Chondrocyte (in vitro differentiated cells): Measurements from ENCODE around the gene PDE10A. TPM values are rescaled to one million over a fixed set of nuclear protein-coding genes. Genes with fewer than 3 reads are reported as not detected.
"Not testable (repeated sequence)": the region's sequence is repeated elsewhere in the genome, so short reads cannot be mapped to it uniquely, and the experiment has no call there.

Source experiments
- DNase-seq: peaks from one replicate; pipeline ENCODE4 v3.0.0; 2021; ENCODE audit warnings: mixed read lengths, low spot score
- H3K27ac Mint-ChIP-seq: one replicate; pipeline ENCODE4 v1.8.0; 2021; ENCODE audit warnings: mild to moderate bottlenecking, moderate library complexity, mixed read lengths; ENCODE audit not compliant: unreplicated experiment
- H3K27me3 Mint-ChIP-seq: 2 replicates; pipeline ENCODE4 v1.8.0; 2021; ENCODE audit warnings: low read depth, mixed read lengths
- H3K36me3 Mint-ChIP-seq: 2 replicates; pipeline ENCODE4 v1.8.0; 2021; ENCODE audit warnings: low read depth, mixed read lengths
- H3K4me1 Mint-ChIP-seq: 2 replicates; pipeline ENCODE4 v1.8.0; 2021; ENCODE audit warnings: low read depth, mild to moderate bottlenecking, mixed read lengths
- H3K4me3 Mint-ChIP-seq: one replicate; pipeline ENCODE4 v1.8.0; 2021; ENCODE audit warnings: mild to moderate bottlenecking, moderate library complexity, mixed read lengths; ENCODE audit not compliant: unreplicated experiment
- H3K9me3 Mint-ChIP-seq: 2 replicates; pipeline ENCODE4 v1.8.0; 2021; ENCODE audit warnings: low read depth, mixed read lengths
- CTCF ChIP-seq: fragments of 200-600 bp; sonication (generic); IDR thresholded peaks from 2 replicates; pipeline ENCODE4 v1.5.0; 2021; ENCODE audit warnings: antibody characterized with exemption, mild to moderate bottlenecking, moderate library complexity
- total RNA-seq: library from RNA; stranded (reverse); gene quantifications from 3 replicates; pipeline ENCODE4 v1.2.1, GENCODE V29; 2021

The PDE10A gene
- total RNA-seq, 1 donor from 2014 or later, result 13.7 TPM

GRCh38 chr6:165624871-165625639 lies 38.0 kb downstream of the PDE10A start:
- no peak overlapping the region for H3K27ac Mint-ChIP-seq
- H3K4me3 Mint-ChIP-seq, result no peak overlapping the region
- TF ChIP-seq CTCF, result no peak
- DNase-seq, result no peak
- H3K27me3 Mint-ChIP-seq, result no peaks in the 10 kb centered on the region
- no peaks in the 10 kb centered on the region for H3K9me3 Mint-ChIP-seq
- H3K36me3 Mint-ChIP-seq, result peaks cover 4% of the 10 kb centered on the region
- H3K4me1 Mint-ChIP-seq, result peaks cover 12% of the 10 kb centered on the region

- no peak for TF ChIP-seq CTCF
- H3K9me3 Mint-ChIP-seq, result no peaks in the 10 kb centered on the region
Measured at GRCh38 chr6:165621940-165622339, 41.1 kb downstream of the PDE10A start.

GRCh38 chr6:165618891-165619290 lies 44.1 kb downstream of the PDE10A start:
- H3K36me3 Mint-ChIP-seq, DNase-seq, H3K4me3 Mint-ChIP-seq, H3K9me3 Mint-ChIP-seq, H3K27ac Mint-ChIP-seq, H3K27me3 Mint-ChIP-seq: not testable (repeated sequence)
- H3K4me1 Mint-ChIP-seq, result peaks cover 23% of the 10 kb centered on the region

More at GRCh38 chr6:165621940-165622339, 41.1 kb downstream of the PDE10A start:
- no peaks in the 10 kb centered on the region for H3K27me3 Mint-ChIP-seq
- H3K4me1 Mint-ChIP-seq, result peaks cover 2% of the 10 kb centered on the region
- no peak overlapping the region for H3K4me3 Mint-ChIP-seq
- H3K36me3 Mint-ChIP-seq, result peaks cover 4% of the 10 kb centered on the region
- DNase-seq, result no peak
- H3K27ac Mint-ChIP-seq, result no peak overlapping the region

- no peak for TF ChIP-seq CTCF
- Mint-ChIP-seq H3K27ac (no peak overlapping the region), H3K9me3 (no peaks in the 10 kb centered on the region), H3K27me3 (no peaks in the 10 kb centered on the region), H3K36me3 (no peaks in the 10 kb centered on the region), H3K4me1 (peaks cover 23% of the 10 kb centered on the region), H3K4me3 (no peak overlapping the region)
- DNase-seq, result no peak
Measured at GRCh38 chr6:165618241-165618640, 44.8 kb downstream of the PDE10A start.

- H3K36me3 Mint-ChIP-seq, result no peaks in the 10 kb centered on the region
- H3K9me3 Mint-ChIP-seq, result no peaks in the 10 kb centered on the region
- no peaks in the 10 kb centered on the region for H3K27me3 Mint-ChIP-seq
- no peak for DNase-seq
- H3K27ac Mint-ChIP-seq, result no peak overlapping the region
- peaks cover 23% of the 10 kb centered on the region for H3K4me1 Mint-ChIP-seq
- no peak overlapping the region for H3K4me3 Mint-ChIP-seq
- TF ChIP-seq CTCF, result no peak
Measured at GRCh38 chr6:165617528-165617927, 45.5 kb downstream of the PDE10A start.

GRCh38 chr6:165616116-165616515 lies 46.9 kb downstream of the PDE10A start:
- no peak for TF ChIP-seq CTCF
- no peaks in the 10 kb centered on the region for H3K36me3 Mint-ChIP-seq
- no peak for DNase-seq
- H3K4me3 Mint-ChIP-seq, result peak overlapping the region; percentile 76
- peak overlapping the region; percentile 99 for H3K27ac Mint-ChIP-seq
- H3K9me3 Mint-ChIP-seq, result no peaks in the 10 kb centered on the region
- H3K27me3 Mint-ChIP-seq, result no peaks in the 10 kb centered on the region
- peaks cover 23% of the 10 kb centered on the region for H3K4me1 Mint-ChIP-seq
